GM18526 (cell line): ENCODE results near the gene PAGR1.

Source experiments
- POLR2A ChIP-seq: IDR thresholded peaks from 3 replicates; pipeline ENCODE4 v1.6.1; 2011; ENCODE audit not compliant: insufficient read length; ENCODE audit errors: extremely low read depth

Gene PAGR1

DNA sequence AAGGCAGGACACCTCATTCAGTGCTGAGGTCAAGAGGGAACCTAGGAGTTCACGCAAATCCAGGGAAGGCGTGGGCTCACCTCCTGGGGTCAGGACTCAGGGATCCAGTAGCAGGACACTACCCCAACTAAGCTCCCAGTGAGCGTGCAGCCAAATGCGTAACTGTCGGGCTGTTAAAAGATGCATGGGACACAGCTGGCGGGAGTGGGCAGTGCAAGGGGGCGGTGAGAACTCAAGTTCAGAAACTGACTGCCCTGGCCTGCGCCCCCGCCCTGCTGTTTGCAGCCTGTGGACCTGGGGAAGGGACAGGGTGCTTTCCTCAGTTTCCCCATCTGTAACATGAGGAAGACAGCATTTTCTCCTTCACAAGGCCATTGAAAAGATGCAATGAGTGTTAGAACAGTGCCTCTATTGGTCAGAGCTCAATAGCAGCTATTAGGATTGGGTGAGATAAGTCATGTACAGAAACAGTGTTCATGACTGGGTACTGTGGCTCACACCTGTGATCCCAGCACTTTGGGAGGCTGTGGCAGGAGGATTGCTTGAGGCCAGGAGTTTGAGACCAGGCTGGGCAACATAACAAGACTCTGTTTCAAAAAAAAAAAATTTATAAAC, 26.9 kb downstream of the PAGR1 start:
- TF ChIP-seq POLR2A: no peak

DNA sequence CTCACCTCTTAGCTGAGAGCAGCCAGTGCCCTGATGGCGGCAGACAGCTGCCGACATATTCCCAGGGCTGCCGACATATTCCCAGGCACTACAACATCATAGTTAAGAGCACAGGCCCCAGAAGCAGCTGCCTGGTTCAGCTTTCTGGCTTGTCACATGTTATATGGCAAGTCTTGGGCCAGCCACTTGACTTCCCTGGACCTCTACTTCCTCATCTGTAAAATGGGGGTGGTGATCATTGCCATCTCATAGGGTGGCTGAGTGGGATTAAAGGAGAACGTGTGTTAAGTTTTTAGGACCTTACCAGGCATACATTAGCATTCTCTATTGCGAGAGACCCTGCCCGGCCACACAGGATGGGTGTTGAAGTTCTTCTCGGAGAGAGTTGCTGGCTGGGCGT, 28.0 kb downstream of the PAGR1 start:
- no peak for TF ChIP-seq POLR2A

DNA sequence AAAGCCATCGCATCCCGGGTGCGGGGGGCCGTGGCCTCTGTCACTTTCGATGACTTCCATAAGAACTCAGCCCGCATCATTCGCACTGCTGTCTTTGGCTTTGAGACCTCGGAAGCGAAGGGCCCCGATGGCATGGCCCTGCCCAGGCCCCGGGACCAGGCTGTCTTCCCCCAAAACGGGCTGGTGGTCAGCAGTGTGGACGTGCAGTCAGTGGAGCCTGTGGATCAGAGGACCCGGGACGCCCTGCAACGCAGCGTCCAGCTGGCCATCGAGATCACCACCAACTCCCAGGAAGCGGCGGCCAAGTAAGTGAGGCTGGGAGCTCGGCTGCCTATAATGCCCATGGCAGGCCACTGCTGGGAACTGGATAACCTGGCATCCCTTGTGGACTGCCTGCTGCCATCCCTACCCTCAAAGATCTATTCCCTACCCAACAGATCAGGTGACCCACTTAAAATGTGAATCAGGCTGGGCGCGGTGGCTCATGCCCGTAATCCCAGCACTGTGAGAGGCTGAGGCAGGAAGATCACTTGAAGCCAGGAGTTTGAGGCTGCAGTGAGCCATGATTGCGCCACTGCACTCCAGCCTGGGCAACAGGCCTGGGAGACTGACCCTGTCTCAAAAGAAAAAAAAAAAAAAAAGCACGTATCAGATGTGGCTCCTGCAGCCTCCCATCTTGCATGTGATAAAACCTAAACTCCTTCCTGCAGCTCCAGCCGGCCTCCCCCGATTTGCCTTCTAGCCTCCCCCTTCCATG, 28.8 kb downstream of the PAGR1 start:
- TF ChIP-seq POLR2A: no peak

DNA sequence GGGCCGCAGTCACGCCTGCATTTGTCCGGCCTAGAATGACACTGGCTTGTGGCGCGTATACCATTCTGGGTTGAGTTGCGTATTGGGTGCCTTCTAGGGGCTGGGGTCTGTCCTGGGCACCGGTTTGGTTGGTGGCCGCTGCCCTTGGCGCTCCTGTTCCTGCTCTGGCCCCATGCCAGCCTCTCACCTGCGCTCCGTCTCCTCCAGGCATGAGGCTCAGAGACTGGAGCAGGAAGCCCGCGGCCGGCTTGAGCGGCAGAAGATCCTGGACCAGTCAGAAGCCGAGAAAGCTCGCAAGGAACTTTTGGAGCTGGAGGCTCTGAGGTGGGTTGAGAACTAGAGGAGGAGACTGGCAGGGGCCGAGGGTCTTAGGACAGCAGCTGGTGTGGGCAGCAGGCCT, 29.7 kb downstream of the PAGR1 start:
- TF ChIP-seq POLR2A: no peak

DNA sequence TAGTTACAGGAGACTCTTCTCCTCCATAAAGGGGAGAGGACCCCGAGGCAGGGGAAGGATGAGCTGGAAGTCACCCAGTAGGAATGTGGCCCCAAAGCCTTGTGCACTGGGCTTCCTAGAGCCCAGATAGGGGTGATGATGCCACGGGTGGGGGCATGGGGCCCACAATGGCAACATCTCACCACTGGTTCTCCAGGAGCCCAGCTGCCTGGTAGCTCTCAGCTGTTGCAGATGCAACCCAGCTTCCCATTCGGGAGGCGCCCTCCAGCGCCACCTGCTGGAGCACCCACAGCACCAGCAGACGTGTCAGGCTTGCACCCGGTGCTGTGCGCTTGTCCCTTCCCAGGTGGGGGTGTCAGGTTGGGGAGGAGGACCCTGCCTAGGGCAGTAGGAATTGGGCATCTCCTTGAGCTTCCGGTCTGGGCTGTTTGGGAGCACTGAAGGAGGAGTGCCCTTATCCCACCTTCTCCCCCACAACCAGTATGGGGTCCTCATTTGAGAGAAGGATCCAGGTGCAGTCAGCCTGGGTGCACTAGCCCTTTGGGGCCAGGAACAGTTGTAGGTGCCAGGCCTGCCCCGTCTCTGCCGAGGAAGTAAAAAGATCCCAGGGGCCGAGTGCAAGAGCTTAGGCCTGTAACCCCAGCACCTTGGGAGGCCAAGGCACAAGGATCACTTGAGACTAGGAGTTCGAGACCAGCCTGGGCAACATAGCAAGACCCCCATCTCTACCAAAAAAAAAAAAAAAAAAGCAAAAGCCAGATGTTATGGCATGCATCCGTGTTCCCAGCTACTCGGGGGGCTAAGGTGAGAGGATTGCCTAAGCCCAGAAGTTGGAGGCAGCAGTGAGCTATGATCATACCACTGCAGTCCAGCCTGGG, 32.7 kb downstream of the PAGR1 start:
- TF ChIP-seq POLR2A: no peak

DNA sequence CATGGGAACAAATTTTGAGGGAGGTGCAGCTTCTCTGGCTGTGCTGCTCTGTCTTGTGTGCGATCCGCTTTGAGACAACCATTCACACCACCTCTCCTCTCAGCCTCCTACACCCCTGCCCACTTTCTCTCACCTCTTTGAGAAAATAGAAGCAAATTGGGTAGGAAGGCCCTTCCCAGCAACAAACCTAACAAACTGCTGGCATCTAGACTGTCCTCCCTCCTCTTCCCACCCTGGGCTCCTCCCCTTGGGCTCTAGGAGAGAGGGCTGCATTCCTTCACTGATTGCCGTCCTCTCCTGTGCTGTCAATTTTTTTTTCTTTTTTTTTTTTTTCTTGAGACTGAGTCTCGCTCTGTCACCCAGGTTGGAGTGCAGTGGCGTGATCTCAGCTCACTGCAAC, 33.6 kb downstream of the PAGR1 start:
- TF ChIP-seq POLR2A: no peak

DNA sequence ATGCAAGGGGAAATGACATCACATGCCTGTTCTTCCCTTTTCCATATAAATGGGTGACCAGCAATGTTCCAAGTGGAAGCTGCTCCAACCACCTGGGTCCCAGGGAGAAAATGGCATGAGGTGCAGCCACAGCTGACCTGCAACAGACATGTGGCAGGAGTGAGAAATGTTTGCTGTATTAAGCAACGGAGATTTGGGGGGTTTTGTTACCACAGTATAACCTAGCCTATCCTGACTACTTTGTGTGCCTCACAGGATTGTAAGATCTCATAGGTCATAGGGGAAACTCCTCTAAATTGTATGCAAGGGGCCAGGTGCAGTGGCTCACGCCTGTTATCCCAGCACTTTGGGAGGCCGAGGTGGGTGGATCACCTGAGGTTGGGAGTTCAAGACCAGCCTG, 35.0 kb downstream of the PAGR1 start:
- no peak for TF ChIP-seq POLR2A

DNA sequence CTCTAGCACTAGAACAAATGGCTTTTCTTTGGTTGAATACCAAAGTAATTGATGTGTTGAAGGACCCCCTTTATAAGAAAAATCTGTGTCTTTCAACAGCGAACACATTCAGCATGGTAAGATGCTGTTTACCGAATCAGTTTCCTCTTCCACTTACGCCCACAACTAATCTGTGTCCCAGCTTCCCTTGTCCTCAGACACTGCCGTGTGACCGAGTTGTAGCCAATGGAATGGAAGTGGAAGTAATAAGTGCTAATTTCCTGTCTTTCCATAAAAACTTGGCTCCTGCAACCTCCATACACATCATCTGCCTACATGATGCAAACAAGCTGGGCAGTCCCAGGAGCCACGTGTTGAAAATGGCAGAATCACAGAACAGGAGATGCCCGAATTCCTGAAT, 36.7 kb downstream of the PAGR1 start:
- no peak for TF ChIP-seq POLR2A

DNA sequence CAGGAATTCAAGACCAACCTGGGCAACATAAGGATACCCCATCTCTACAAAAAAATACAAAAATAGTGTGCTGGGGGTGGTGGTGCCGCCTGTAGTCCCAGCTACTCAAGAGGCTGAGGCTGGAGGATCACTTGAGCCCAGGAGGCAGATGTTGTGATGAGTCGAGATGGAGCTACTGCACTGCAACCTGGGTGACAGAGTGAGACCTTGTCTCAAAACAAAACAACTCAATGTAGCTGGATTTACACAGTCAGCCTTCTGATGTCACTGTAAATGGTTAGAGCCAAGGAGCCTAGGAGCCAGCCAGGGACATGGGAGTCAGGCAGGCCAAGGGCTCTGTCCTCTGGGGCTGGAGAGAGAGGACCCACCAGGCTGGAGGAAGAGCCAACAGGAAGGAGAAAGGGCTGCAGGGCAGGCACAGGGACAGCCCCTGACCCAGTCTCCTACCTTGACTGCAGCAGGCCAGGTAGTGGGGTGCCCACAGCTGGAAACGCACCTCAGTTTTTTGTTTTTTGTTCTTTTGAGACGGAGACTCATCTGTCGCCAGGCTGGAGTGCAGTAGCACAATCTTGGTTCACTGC, 38.7 kb downstream of the PAGR1 start:
- no peak for TF ChIP-seq POLR2A

DNA sequence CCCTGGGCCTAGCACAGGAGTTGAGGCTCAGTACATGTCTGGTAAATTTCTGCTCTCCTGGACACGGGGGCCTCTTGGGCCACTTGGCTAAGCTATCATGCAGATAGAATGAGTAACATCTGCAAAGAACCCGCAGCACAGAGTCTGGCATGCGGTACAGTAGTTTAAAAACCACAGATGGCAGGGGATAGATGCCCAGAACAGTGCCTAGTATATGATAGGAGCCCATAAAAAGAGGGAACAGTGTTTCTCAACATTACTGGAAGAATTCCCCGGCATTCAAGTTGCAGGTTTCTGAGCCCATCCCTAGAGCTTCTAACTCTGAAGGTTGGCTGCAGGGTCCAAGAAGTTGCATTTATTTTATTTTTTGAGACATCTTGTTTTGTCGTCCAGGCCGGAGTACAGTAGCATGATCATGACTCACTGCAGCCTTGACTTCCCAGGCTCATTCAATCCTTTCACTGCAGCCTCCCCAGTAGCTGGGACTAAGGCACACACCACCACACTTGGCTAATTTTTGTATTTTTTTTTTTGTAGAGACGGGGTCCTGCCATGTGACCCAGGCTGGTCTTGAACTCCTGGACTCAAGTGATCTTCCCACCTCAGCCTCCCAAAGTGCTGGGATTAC, 41.3 kb downstream of the PAGR1 start:
- TF ChIP-seq POLR2A: no peak

DNA sequence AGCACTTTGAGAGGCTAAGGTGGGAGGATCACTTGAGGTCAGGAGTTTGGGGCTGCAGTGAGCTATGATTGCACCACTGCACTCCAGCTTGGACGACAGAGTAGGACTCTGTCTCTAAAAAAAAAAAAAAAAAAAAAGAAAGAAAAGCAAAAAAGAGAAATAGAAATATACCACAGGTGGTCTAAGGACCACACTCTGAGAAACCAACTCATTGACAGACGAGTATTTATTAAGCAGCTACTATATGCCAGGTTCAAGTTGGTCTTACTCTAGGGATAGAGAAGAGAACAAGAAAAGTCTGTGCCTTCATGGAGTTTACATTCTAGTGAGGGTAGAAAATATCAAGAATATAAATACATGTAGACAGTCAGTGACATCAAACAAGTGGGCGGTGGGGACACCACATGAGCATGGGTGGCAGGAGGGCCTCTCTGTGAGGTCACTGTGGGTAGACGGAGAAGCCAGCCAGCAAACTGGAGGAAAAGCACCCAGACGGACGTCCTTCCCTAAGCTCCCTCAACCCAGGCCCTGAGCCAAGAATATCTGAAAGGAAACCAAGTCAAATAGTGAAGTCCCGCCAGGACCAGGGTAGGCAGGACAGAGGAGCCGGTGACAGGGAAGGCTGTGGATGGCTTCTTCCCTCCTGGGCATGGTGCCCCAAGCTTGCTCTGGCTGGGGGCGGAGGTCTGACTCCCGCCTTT, 42.3 kb downstream of the PAGR1 start:
- no peak for TF ChIP-seq POLR2A

DNA sequence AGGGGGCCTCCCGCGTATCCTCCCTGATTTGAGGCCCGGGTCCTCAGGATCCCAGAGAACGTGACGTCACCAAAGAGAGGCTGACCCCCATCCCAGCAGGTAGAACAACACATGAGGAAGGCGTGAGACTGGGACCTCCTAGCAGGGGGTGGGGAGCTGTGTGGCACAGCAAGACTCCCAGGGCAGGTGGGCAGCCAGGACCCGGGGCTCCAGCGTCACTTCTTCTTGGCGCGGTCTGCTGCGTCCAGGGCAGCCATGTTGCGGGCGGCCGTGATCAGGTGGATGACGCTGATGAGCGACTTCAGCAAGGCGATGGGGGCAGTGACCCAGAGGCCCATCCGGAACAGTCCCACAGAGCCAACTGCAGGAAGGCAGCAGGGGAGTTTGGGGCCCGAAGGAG, 43.0 kb downstream of the PAGR1 start:
- TF ChIP-seq POLR2A: no peak

DNA sequence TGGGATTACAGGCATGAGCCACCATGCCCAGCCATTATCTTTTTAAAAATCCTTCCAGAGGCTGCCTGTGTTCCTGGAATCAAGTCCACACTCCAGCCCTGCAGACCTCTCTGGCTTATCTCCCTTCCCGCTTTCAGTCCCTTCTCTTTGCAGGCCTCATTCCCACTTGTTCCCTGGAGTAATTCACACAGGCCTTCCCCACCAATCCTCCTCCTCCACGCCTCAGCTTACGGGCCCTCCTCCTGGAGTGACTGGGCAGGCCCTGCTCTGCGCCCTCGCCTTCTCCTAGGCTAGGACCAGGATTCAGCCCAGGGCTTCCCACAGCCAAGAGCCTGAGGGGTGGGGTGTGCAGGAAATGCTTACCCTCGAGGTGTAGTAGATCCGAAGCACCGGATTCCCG, 44.3 kb downstream of the PAGR1 start:
- no peak for TF ChIP-seq POLR2A

DNA sequence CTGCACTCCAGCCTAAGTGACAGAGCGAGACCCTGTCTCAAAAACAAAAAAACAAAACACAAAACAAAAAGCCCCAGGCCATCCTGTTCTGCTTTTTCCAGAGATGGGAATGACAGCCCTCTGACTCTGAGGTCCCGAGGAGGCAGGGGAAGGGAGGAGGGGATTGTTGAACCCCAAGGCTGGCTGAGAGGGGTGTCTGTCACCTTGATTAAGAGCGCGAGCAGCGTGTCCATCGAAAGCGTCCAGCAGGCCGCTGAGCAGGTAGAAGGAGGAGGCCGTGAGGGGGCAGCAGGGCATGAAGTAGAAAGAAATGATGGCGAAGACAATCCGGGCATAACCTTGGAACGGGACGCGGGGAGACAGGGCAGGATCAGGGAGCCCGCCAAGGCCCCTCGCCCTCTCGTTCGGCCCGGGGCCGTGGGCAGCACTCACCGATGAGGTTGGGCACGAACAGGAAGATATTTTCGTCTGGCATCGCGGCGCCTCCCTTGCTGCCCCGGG, 46.5 kb downstream of the PAGR1 start:
- TF ChIP-seq POLR2A: no peak
